Body of pancreas (tissue), 4 donors: Measurements from ENCODE around the gene ECD.

Experiments used
- CTCF ChIP-seq, 7 experiments: fragments of 450-650 bp in 4 of 7; fragments of 200-600 bp in 3 of 7; sonication (generic) in 3 of 7; IDR thresholded peaks; one replicate each; pipeline ENCODE4 v1.5.1; 2016 to 2019; ENCODE audit warnings: antibody characterized with exemption in 7 of 7
- POLR2A ChIP-seq, 3 donors: fragments of 450-650 bp; IDR thresholded peaks; one replicate each; pipeline ENCODE4 v1.6.1; 2016; ENCODE audit warnings: antibody characterized with exemption in 3 of 3, mild to moderate bottlenecking in 2 of 3

GRCh38 chr10:73166972-73167371, 836 bp downstream of the ECD start:
- TF ChIP-seq POLR2A (IDR thresholded peaks at IDR 0.05) = no peak
- TF ChIP-seq CTCF (IDR thresholded peaks at IDR 0.05) = no peak
